ENCODE results near the gene GAGE12H.
"Not testable (repeated sequence)": the region's sequence is repeated elsewhere in the genome, so short reads cannot be mapped to it uniquely, and the experiment has no call there.

The GAGE12H gene, protein sequence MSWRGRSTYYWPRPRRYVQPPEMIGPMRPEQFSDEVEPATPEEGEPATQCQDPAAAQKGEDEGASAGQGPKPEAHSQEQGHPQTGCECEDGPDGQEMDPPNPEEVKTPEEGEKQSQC

GRCh38 chrX:49579649-49580048 is at the start of gene GAGE12H:
TSS of gene GAGE12H (plus strand) at chrX:49579949. CDS start at chrX:49581104, 1,155 bp downstream.
- not testable (repeated sequence) for DNase-seq (ENCODE audit: extremely low read depth, insufficient read length); H3K36me3 ChIP-seq (ENCODE audit: control insufficient read depth, insufficient read depth, low read length); H3K4me3 ChIP-seq (replicated peaks; ENCODE audit: low read depth, low read length); H3K27me3 ChIP-seq (replicated peaks; ENCODE audit: control insufficient read depth, insufficient read depth, low read length)

GRCh38 chrX:49531877-49532276 is 47.9 kb upstream of the GAGE12H start, which contains the start of gene GAGE12C:
TSS of gene GAGE12C (plus strand) at chrX:49532177. CDS start at chrX:49533332, 1,155 bp downstream.
- H3K4me3 ChIP-seq (replicated peaks; ENCODE audit: low read depth, low read length); H3K36me3 ChIP-seq (ENCODE audit: control insufficient read depth, insufficient read depth, low read length); DNase-seq (ENCODE audit: extremely low read depth, insufficient read length); H3K27me3 ChIP-seq (replicated peaks; ENCODE audit: control insufficient read depth, insufficient read depth, low read length): not testable (repeated sequence)

- not testable (repeated sequence) for H3K27me3 ChIP-seq (replicated peaks; ENCODE audit: control insufficient read depth, insufficient read depth, low read length); H3K4me3 ChIP-seq (replicated peaks; ENCODE audit: low read depth, low read length); DNase-seq (ENCODE audit: extremely low read depth, insufficient read length); H3K36me3 ChIP-seq (ENCODE audit: control insufficient read depth, insufficient read depth, low read length)
These were observed 38.3 kb upstream of the GAGE12H start, which contains the start of gene GAGE12D for GRCh38 chrX:49541433-49541832. TSS of gene GAGE12D (plus strand) at chrX:49541733. CDS start at chrX:49542888, 1,155 bp downstream.

- not testable (repeated sequence) for DNase-seq (ENCODE audit: extremely low read depth, insufficient read length); H3K4me3 ChIP-seq (replicated peaks; ENCODE audit: low read depth, low read length); H3K36me3 ChIP-seq (ENCODE audit: control insufficient read depth, insufficient read depth, low read length); H3K27me3 ChIP-seq (replicated peaks; ENCODE audit: control insufficient read depth, insufficient read depth, low read length)
These were observed 28.8 kb upstream of the GAGE12H start, which contains the start of gene GAGE12E for GRCh38 chrX:49550989-49551388. TSS of gene GAGE12E (plus strand) at chrX:49551289. CDS start at chrX:49552444, 1,155 bp downstream.

GRCh38 chrX:49560542-49560941 is 19.2 kb upstream of the GAGE12H start, which contains the start of gene GAGE12F:
TSS of gene GAGE12F (plus strand) at chrX:49560842. CDS start at chrX:49561997, 1,155 bp downstream.
- not testable (repeated sequence) for H3K36me3 ChIP-seq (ENCODE audit: control insufficient read depth, insufficient read depth, low read length); H3K27me3 ChIP-seq (replicated peaks; ENCODE audit: control insufficient read depth, insufficient read depth, low read length); DNase-seq (ENCODE audit: extremely low read depth, insufficient read length); H3K4me3 ChIP-seq (replicated peaks; ENCODE audit: low read depth, low read length)

GRCh38 chrX:49568728-49569127 is 11.0 kb upstream of the GAGE12H start:
- not testable (repeated sequence) for H3K4me3 ChIP-seq (replicated peaks; ENCODE audit: low read depth, low read length); H3K36me3 ChIP-seq (ENCODE audit: control insufficient read depth, insufficient read depth, low read length); H3K27me3 ChIP-seq (replicated peaks; ENCODE audit: control insufficient read depth, insufficient read depth, low read length); DNase-seq (ENCODE audit: extremely low read depth, insufficient read length)

GRCh38 chrX:49569152-49569551 is 10.6 kb upstream of the GAGE12H start:
- DNase-seq (ENCODE audit: extremely low read depth, insufficient read length); H3K4me3 ChIP-seq (replicated peaks; ENCODE audit: low read depth, low read length); H3K36me3 ChIP-seq (ENCODE audit: control insufficient read depth, insufficient read depth, low read length); H3K27me3 ChIP-seq (replicated peaks; ENCODE audit: control insufficient read depth, insufficient read depth, low read length): not testable (repeated sequence)

- H3K4me3 ChIP-seq (replicated peaks; ENCODE audit: low read depth, low read length); DNase-seq (ENCODE audit: extremely low read depth, insufficient read length); H3K27me3 ChIP-seq (replicated peaks; ENCODE audit: control insufficient read depth, insufficient read depth, low read length); H3K36me3 ChIP-seq (ENCODE audit: control insufficient read depth, insufficient read depth, low read length): not testable (repeated sequence)
These were observed 9.6 kb upstream of the GAGE12H start, which contains the start of gene GAGE12G for GRCh38 chrX:49570100-49570499. TSS of gene GAGE12G (plus strand) at chrX:49570400. CDS start at chrX:49571555, 1,155 bp downstream.

DNA sequence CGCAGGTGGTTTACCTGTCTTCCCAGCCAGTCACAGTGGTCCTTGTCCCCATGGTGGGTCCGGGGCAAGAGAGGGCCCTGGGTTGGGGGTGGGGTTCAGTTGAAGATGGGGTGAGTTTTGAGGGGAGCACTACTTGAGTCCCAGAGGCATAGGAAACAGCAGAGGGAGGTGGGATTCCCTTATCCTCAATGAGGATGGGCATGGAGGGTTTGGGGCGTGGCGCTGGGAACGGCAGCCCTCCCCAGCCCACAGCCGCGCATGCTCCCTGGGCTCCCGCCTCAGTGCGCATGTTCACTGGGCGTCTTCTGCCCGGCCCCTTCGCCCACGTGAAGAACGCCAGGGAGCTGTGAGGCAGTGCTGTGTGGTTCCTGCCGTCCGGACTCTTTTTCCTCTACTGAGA is 9.4 kb downstream of the GAGE12H start, which contains the start of gene GAGE2A:
Gene GAGE2A, plus strand, starts transcription at position 301 of the 400 bp plus-strand sequence. CDS start 1,155 bp downstream, outside the sequence.
- H3K27me3 ChIP-seq (replicated peaks; ENCODE audit: control insufficient read depth, insufficient read depth, low read length); H3K36me3 ChIP-seq (ENCODE audit: control insufficient read depth, insufficient read depth, low read length); DNase-seq (ENCODE audit: extremely low read depth, insufficient read length); H3K4me3 ChIP-seq (replicated peaks; ENCODE audit: low read depth, low read length): not testable (repeated sequence)

GRCh38 chrX:49589769-49590478 is 10.2 kb downstream of the GAGE12H start:
- DNase-seq (ENCODE audit: extremely low read depth, insufficient read length); H3K36me3 ChIP-seq (ENCODE audit: control insufficient read depth, insufficient read depth, low read length); H3K4me3 ChIP-seq (replicated peaks; ENCODE audit: low read depth, low read length); H3K27me3 ChIP-seq (replicated peaks; ENCODE audit: control insufficient read depth, insufficient read depth, low read length): not testable (repeated sequence)

DNA sequence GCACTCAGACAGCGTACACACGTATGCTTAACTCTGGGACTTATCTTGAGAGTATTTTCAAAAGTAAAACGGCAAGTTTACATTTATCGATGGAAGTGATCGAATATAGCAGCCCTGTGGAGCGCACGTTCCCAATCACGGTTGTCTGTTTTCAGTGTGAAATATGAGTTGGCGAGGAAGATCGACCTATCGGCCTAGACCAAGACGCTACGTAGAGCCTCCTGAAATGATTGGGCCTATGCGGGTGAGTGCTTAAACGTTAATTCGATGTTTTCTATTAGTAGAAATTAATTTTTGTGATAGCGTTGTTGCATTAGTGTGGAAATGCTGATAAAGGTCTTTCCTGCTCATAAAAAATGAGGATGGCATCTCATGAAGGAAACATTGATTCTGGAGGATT is 10.7 kb downstream of the GAGE12H start:
- DNase-seq (ENCODE audit: extremely low read depth, insufficient read length); H3K4me3 ChIP-seq (replicated peaks; ENCODE audit: low read depth, low read length); H3K36me3 ChIP-seq (ENCODE audit: control insufficient read depth, insufficient read depth, low read length); H3K27me3 ChIP-seq (replicated peaks; ENCODE audit: control insufficient read depth, insufficient read depth, low read length): not testable (repeated sequence)

- not testable (repeated sequence) for H3K27me3 ChIP-seq (replicated peaks; ENCODE audit: control insufficient read depth, insufficient read depth, low read length); H3K36me3 ChIP-seq (ENCODE audit: control insufficient read depth, insufficient read depth, low read length); H3K4me3 ChIP-seq (replicated peaks; ENCODE audit: low read depth, low read length); DNase-seq (ENCODE audit: extremely low read depth, insufficient read length)
These were observed 19.0 kb downstream of the GAGE12H start, which contains the start of gene GAGE1 for GRCh38 chrX:49598720-49599119. TSS of gene GAGE1 (plus strand) at chrX:49599020. CDS start at chrX:49600175, 1,155 bp downstream.

All from GM06990 (cell line).